Stomach (tissue), 9 donors: Measurements from ENCODE around the gene DNAI4. TPM values are rescaled to one million over a fixed set of nuclear protein-coding genes. Genes with fewer than 3 reads are reported as not detected.
A peak's percentile ranks its signal among the peaks of the same experiment; 100 is the strongest.

Experiments
- DNase-seq, 2 donors: peaks; one replicate each; pipeline versions ENCODE4 v3.0.0 to v3.0.0-alpha.2; 2013 to 2019
- H3K27ac ChIP-seq, 5 donors: fragments of 200-600 bp in 4 of 5; sonication (generic) in 4 of 5; one replicate each; pipeline ENCODE4 v1.5.1; 2013 to 2019; ENCODE audit warnings: mild to moderate bottlenecking in 1 of 5, moderate library complexity in 1 of 5
- H3K27me3 ChIP-seq, 3 donors: fragments of 200-600 bp; sonication (generic); one replicate each; pipeline ENCODE4 v1.5.1; 2017 to 2019; ENCODE audit warnings: mixed run types in 1 of 3
- H3K36me3 ChIP-seq, 4 donors: fragments of 200-600 bp; sonication (generic); 1 replicate in 3 of 4; 2 replicates in 1 of 4; pipeline ENCODE4 v1.5.1; 2016 to 2019
- H3K4me1 ChIP-seq, 4 donors: fragments of 200-600 bp; sonication (generic); one replicate each; pipeline ENCODE4 v1.5.1; 2016 to 2019
- H3K4me3 ChIP-seq, 4 donors: fragments of 200-600 bp; sonication (generic) in 3 of 4; one replicate each; pipeline ENCODE4 v1.5.1; 2016 to 2019; ENCODE audit warnings: mild to moderate bottlenecking in 1 of 4
- H3K9me3 ChIP-seq, 4 donors: fragments of 200-600 bp; sonication (generic); one replicate each; pipeline ENCODE4 v1.5.1; 2016 to 2019
- CTCF ChIP-seq, 7 experiments: fragments of 450-650 bp in 4 of 7; fragments of 200-600 bp in 3 of 7; sonication (generic) in 3 of 7; IDR thresholded peaks; one replicate each; pipeline ENCODE4 v1.5.1; 2016 to 2019; ENCODE audit warnings: antibody characterized with exemption in 7 of 7, control low read depth in 2 of 7, mild to moderate bottlenecking in 1 of 7
- EP300 ChIP-seq: sonication (generic); formaldehyde crosslinking; IDR thresholded peaks from one replicate; pipeline ENCODE4 v1.6.1; 2017; ENCODE audit warnings: antibody characterized with exemption
- POLR2A ChIP-seq, 4 donors: fragments of 450-650 bp; IDR thresholded peaks; one replicate each; pipeline ENCODE4 v1.6.1; 2016; ENCODE audit warnings: antibody characterized with exemption in 4 of 4, control low read depth in 2 of 4, mild to moderate bottlenecking in 1 of 4, moderate library complexity in 1 of 4
- POLR2AphosphoS5 ChIP-seq, 3 donors: sonication (generic); formaldehyde crosslinking; IDR thresholded peaks; one replicate each; pipeline ENCODE4 v1.6.1; 2016; ENCODE audit warnings: antibody characterized with exemption in 3 of 3
- WGBS, 5 donors: extraction: QIAGEN DNeasy Blood & Tissue Kit in 3 of 5; methylation state at CpG; one replicate each; pipeline versions ENCODE4 v1.1.5 to v1.1.7; 2013 to 2018; 5-methylcytosine and 5-hydroxymethylcytosine counted together
- intact Hi-C: fragments of 100-400 bp; cut with DNase I; formaldehyde crosslinking; loops from one replicate; pipeline ENCODE4 v1.15.1; 2023; ENCODE audit warnings: low total_unique reads
- polyA plus RNA-seq, 3 donors: library from polyadenylated mRNA; stranded (reverse); fragments of 200-250 nt; gene quantifications; one replicate each; pipeline ENCODE4 v1.2.3, GENCODE V29; 2013
- total RNA-seq, 5 donors: library from RNA; depleted of rRNA; stranded (reverse); fragments of >200 nt; gene quantifications; one replicate each; pipeline versions ENCODE4 v1.1.0 to v1.2.3, GENCODE V29; 2014 to 2016
- donor health status: healthy with polysubstance abuse.
- donor health status: Bipolar disorder and iron deficiency.
- donor health status: healthy.

DNAI4 gene
- total and polyA plus RNA-seq, 8 donors: 0.44 to 9.5 (median 6.2) TPM; not detected in 1

- TF ChIP-seq CTCF (IDR thresholded peaks at IDR 0.05): no peak
- no peak for TF ChIP-seq EP300
- no peak for TF ChIP-seq POLR2A (IDR thresholded peaks at IDR 0.05)
- peak in 1 of 3 donors; percentile 33 for TF ChIP-seq POLR2AphosphoS5 (IDR thresholded peaks at IDR 0.05)
- no peak for DNase-seq
- WGBS, 5 donors: 86 to 91% (median 87%) methylated on average over 7 of the region's 7 CpGs
- peaks cover 5 to 63% (median 39%) of the 10 kb centered on the region in 4 donors for H3K36me3 ChIP-seq
- no peaks in the 10 kb centered on the region for H3K27me3 ChIP-seq
- no peak overlapping the region for H3K4me3 ChIP-seq
- intact Hi-C loops: no loop called here
- peak overlapping the region in 4 of 5 donors; percentile 17 to 65 (median 58) for H3K27ac ChIP-seq
- H3K9me3 ChIP-seq: no peaks in the 10 kb centered on the region
- peaks cover 13 to 88% (median 37%) of the 10 kb centered on the region in 4 donors for H3K4me1 ChIP-seq
Measured at GRCh38 chr1:66944330-66945274, 19.9 kb upstream of the DNAI4 start.

DNA sequence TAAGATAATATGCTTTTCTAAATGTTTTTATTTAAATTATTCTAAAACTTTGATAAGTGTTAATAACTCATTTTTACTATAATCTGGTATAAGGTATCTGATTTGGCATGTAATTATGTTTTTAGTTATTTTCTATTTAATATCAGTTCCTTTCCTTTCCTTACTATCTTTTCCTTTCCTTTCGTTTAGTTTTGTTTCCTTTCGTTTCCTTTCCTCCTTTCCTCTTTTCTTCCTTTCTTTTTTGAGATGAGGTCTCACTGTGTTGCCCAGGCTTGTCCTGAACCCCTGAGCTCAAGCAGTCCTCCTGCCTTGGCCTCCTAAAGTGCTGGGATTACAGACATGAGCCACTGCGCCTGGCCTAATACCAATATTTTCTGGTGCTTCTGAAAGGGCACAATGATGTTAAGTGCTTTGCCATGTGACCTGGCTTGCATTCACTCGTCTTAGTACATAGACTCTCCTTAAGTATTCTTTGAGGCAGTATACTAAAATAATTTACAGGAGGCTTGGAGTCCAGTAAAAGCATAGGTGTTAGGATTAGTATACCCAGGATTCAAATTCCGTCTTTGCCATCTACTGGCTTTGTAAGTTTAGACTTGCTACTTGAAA, 18.8 kb upstream of the DNAI4 start:
- no peak for TF ChIP-seq POLR2A (IDR thresholded peaks at IDR 0.05)
- no peak for TF ChIP-seq CTCF (IDR thresholded peaks at IDR 0.05)
- TF ChIP-seq POLR2AphosphoS5 (IDR thresholded peaks at IDR 0.05): no peak
- TF ChIP-seq EP300: no peak
- Histone ChIP-seq H3K4me1 (peaks cover 13 to 93% (median 47%) of the 10 kb centered on the region in 4 donors), H3K36me3 (peaks cover 5 to 53% (median 30%) of the 10 kb centered on the region in 4 donors), H3K4me3 (no peak overlapping the region), H3K9me3 (no peaks in the 10 kb centered on the region), H3K27ac (peak overlapping the region in 3 of 5 donors; percentile 54 to 65 (median 61)), H3K27me3 (no peaks in the 10 kb centered on the region)
- intact Hi-C loops: no loop called here
- 74 to 84% (median 81%) methylated on average over 5 of the region's 5 CpGs for WGBS, 5 donors
- no peak for DNase-seq

- no peak for DNase-seq
- TF ChIP-seq CTCF (IDR thresholded peaks at IDR 0.05): no peak
- no peak for TF ChIP-seq POLR2A (IDR thresholded peaks at IDR 0.05)
- no peak for TF ChIP-seq EP300
- Histone ChIP-seq H3K4me1 (peaks cover 14 to 91% (median 55%) of the 10 kb centered on the region in 4 donors), H3K4me3 (no peak overlapping the region), H3K36me3 (peaks cover 0 to 28% (median 9%) of the 10 kb centered on the region in 4 donors), H3K27me3 (no peaks in the 10 kb centered on the region), H3K9me3 (no peaks in the 10 kb centered on the region), H3K27ac (no peak overlapping the region)
- WGBS, 5 donors: 79 to 92% (median 87%) methylated on average over 1 of the region's 1 CpG
- intact Hi-C loops: no loop called here
Measured at GRCh38 chr1:66940981-66941380, 16.3 kb upstream of the DNAI4 start.

DNA sequence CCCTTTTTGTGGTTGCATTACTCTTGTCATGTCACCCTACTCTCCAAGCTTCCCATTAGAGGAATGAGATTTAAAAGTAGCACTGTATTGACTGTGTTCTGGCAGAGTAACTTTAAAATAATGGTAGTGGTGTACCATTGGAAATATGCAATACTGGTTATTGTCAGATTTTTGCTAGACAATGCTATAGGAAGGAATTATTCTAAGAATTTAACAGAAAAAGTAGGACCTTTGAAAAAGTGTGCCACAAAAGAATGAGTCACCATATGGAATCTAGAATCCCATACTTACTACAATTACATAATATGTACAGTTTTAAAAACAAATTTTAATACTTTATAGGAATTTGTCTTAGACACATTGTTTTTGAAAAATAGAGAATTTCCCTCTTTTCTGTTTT, 14.0 kb upstream of the DNAI4 start:
- peaks cover 15 to 90% (median 59%) of the 10 kb centered on the region in 4 donors for H3K4me1 ChIP-seq
- no peak overlapping the region for H3K27ac ChIP-seq
- no peak for DNase-seq
- peaks cover 0 to 17% (median 3%) of the 10 kb centered on the region in 4 donors for H3K36me3 ChIP-seq
- H3K9me3 ChIP-seq: no peaks in the 10 kb centered on the region
- TF ChIP-seq POLR2A (IDR thresholded peaks at IDR 0.05) (no peak), POLR2AphosphoS5 (IDR thresholded peaks at IDR 0.05) (no peak), CTCF (IDR thresholded peaks at IDR 0.05) (no peak), EP300 (no peak)
- no peak overlapping the region for H3K4me3 ChIP-seq
- intact Hi-C loops: no loop called here
- H3K27me3 ChIP-seq: no peaks in the 10 kb centered on the region
